ENCODE results near the gene ALDH1L1. TPM values are rescaled to one million over a fixed set of nuclear protein-coding genes. Genes with fewer than 3 reads are reported as not detected.
A peak's percentile ranks its signal among the peaks of the same experiment; 100 is the strongest.

Gene ALDH1L1
- total RNA-seq, 2 donors from 2014 or later, result 54.7 to 65.3 TPM

DNA sequence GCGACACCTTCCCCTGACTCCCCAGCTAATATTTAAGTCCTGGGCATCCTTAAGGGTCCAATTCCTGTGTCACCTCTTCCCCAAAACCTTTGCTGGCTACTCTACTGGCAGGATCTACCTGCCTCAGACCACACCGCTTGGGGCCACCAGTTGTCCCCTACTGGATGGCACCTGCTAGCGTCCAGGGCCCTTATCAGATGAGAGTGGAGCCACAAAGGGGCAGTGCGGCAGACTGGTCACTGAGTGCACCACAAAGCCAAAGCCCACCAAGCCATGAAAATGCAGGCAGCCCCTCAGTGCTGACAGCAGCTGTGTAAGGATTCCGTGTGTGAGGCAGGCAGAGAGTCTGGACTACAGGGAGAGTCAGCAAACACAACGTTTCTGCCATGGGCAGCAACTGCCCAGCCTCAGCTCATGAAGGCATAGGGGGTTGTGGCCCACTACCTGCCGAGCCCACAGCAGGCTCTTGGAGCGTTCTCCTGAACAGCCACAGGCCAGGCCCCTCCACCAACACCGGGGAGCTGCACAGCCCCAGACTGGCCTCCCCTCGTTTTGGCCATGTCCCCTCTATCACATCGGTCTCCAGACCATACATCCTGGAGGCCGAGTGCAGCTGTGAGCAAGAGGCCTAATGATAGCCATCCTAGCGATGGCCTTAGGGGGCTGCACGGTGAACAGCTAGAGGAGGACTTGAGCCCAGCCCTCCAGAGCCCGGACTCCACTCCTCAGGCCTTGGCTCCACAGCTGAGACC, 32.3 kb downstream of the ALDH1L1 start:
- Histone ChIP-seq H3K36me3 (replicated peaks in 1 of 2; ENCODE audit: insufficient read depth in 1 of 2, low read depth in 2 of 2) (no peaks in the 10 kb centered on the region), H3K27me3 (no peaks in the 10 kb centered on the region), H3K4me3 (no peak overlapping the region), H3K4me1 (no peaks in the 10 kb centered on the region), H3K9me3 (no peaks in the 10 kb centered on the region), H3K27ac (no peak overlapping the region)
- ATAC-seq (no peak), DNase-seq (peak in 2 of 4 donors; percentile 5 to 7)
- WGBS, 2 donors, result 78 to 88% methylated on average over 4 to 15 of the region's 15 CpGs
- no peak for TF ChIP-seq POLR2A (IDR thresholded peaks at IDR 0.05)
- no peak for TF ChIP-seq CTCF (IDR thresholded peaks at IDR 0.05)
- intact Hi-C loops (cut with DNase I), result no loop called here

GRCh38 chr3:126147147-126147931, 33.0 kb downstream of the ALDH1L1 start:
- H3K27ac ChIP-seq, result no peak overlapping the region
- no peak overlapping the region for H3K4me3 ChIP-seq
- no peaks in the 10 kb centered on the region for H3K36me3 ChIP-seq (replicated peaks in 1 of 2; ENCODE audit: insufficient read depth in 1 of 2, low read depth in 2 of 2)
- H3K9me3 ChIP-seq, result no peaks in the 10 kb centered on the region
- H3K4me1 ChIP-seq, result no peaks in the 10 kb centered on the region
- DNase-seq, result peak in 2 of 4 donors; percentile 6
- ATAC-seq, result no peak
- no peak for TF ChIP-seq CTCF (IDR thresholded peaks at IDR 0.05)
- TF ChIP-seq POLR2A (IDR thresholded peaks at IDR 0.05), result no peak
- intact Hi-C loops (cut with DNase I), result no loop called here
- H3K27me3 ChIP-seq, result no peaks in the 10 kb centered on the region
- 85 to 86% methylated on average over 4 to 7 of the region's 7 CpGs for WGBS, 2 donors

DNA sequence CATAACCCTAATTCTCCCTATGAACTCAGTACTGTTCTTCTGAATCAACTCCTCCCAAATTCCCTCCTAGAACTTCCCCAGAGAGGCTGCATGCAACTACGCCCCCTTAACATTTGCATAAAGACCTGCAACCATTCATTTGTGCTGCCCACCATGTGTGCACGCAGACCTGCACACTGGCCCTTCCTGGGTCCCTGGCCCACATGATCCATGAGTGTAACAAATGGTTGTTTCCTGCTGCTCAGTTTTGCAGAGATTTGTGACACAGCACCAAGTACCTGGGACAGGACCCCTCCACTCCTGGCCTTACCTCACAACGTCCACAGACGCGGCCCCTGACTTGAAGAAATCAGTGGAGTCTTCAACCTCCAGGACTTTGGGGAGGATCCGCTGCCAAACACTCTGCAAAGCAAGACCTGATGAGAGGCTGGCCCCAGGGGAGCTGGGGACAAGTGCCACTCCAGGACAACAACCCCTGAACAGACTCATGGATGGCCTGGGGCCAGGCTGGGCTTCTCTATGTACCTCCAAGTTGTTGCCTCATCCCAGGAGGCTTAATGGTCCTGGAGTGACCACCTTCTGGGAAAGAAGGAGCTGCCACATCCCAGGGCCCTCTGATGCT, 33.8 kb downstream of the ALDH1L1 start:
- intact Hi-C loops (cut with DNase I), result no loop called here
- Histone ChIP-seq H3K4me3 (no peak overlapping the region), H3K9me3 (no peaks in the 10 kb centered on the region), H3K27me3 (no peaks in the 10 kb centered on the region), H3K36me3 (replicated peaks in 1 of 2; ENCODE audit: insufficient read depth in 1 of 2, low read depth in 2 of 2) (no peaks in the 10 kb centered on the region), H3K4me1 (no peaks in the 10 kb centered on the region), H3K27ac (no peak overlapping the region)
- no peak for TF ChIP-seq CTCF (IDR thresholded peaks at IDR 0.05)
- TF ChIP-seq POLR2A (IDR thresholded peaks at IDR 0.05), result no peak
- 91 to 92% methylated on average over 6 of the region's 6 CpGs for WGBS, 2 donors
- ATAC-seq, result no peak
- peak in 2 of 4 donors; percentile 1 to 10 for DNase-seq

DNA sequence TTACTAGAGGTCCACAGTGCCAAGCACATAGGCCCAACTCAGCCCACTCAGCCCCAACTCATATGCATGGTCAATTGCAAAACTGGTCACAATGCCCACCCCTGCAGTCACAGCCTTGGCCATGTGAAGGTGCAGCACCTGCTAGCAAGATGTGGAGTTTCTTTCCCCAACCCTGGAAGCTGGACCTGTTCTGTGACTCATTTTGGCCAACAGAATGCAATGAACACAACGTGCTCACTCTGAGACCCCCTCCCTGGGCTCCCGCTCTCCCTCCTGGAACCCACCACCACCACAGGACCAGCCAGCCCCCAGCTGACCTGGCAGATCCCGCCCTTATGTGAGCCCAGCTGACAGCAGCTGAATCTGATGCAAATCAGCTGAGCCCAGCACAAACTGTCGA, 34.4 kb downstream of the ALDH1L1 start:
- no peaks in the 10 kb centered on the region for H3K4me1 ChIP-seq
- no peak overlapping the region for H3K4me3 ChIP-seq
- TF ChIP-seq CTCF (IDR thresholded peaks at IDR 0.05) (no peak), POLR2A (IDR thresholded peaks at IDR 0.05) (no peak)
- intact Hi-C loops (cut with DNase I), result no loop called here
- H3K36me3 ChIP-seq (replicated peaks in 1 of 2; ENCODE audit: insufficient read depth in 1 of 2, low read depth in 2 of 2), result no peaks in the 10 kb centered on the region
- 87 to 93% methylated on average over 4 of the region's 4 CpGs for WGBS, 2 donors
- no peak overlapping the region for H3K27ac ChIP-seq
- no peaks in the 10 kb centered on the region for H3K27me3 ChIP-seq
- no peak for ATAC-seq
- peak in 1 of 4 donors; percentile 2 for DNase-seq
- no peaks in the 10 kb centered on the region for H3K9me3 ChIP-seq

Measured in body of pancreas (tissue), 4 donors.